ENCODE data around the gene TOP2A.

The TOP2A gene

DNA sequence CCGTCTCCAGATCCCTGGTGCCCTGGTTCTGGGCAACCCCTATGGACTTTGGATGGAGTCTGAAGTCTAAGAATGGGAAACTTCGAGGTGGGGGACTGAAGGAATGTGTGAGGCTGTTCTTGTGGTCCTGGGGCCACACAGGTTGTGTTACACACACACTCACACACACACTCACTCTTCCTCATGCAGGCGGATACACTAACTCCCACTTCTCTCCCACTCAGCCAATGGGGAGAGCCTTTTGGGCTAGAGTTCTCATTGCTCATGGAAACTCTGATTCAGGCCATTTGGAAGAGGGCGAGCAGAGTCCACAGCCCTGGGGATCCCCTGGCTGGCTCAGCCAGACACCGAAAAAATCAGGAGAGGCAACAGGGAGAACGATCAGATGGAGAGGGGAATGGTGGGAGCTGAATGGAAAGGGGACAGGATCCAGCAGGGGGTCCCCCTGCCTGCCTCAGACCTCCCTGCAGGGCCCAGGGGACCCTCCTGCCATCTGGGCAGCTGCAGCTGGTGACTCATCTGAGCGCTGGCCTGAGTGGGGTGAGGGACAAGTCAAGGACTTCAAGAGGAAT, 34.6 kb upstream of the TOP2A start:
- DNase-seq (ENCODE audit: low read depth in 3 of 3), result peak in 1 of 3 experiments; percentile 15

DNA sequence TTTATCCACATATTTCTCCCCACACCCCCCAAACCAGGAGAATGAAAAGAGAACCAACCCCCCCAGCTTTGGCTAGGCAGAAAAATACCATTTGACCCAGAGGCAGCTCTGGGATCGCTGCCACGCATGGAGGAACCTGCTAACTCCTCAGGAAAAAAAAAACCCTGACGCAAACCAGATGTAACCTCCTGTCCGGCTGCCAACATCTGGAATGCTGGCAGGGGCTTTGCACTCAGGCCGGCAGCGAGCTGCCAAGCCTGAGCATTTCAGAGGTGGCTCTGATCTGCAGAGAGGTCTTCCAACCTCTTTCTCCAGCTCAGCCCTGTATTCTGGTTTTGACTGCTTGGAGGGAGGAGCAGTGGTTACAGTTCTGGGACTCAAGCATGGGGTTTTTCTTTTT, 33.7 kb upstream of the TOP2A start:
- DNase-seq (ENCODE audit: low read depth in 3 of 3), result no peak

DNA sequence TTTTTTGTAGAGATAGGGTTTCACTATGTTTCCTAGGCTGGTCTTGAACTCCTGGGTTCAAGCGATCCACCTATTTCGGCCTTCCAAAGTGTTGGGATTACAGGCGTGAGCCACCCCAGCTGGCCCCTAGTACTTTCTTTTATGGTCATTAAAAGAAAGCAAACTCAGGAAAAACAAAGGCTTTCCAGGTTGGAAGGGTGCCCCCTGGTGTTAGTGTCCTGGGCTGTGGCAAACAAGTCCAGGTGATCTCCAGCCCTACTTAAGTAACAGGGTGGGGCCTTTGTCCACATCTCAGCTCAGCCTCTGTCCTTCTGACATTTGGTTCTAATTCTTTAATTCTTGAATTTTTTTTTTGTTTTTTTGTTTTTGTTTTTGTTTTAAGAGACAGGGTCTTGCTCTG, 32.5 kb upstream of the TOP2A start:
- peak in 1 of 3 experiments; percentile 37 for DNase-seq (ENCODE audit: low read depth in 3 of 3)

DNA sequence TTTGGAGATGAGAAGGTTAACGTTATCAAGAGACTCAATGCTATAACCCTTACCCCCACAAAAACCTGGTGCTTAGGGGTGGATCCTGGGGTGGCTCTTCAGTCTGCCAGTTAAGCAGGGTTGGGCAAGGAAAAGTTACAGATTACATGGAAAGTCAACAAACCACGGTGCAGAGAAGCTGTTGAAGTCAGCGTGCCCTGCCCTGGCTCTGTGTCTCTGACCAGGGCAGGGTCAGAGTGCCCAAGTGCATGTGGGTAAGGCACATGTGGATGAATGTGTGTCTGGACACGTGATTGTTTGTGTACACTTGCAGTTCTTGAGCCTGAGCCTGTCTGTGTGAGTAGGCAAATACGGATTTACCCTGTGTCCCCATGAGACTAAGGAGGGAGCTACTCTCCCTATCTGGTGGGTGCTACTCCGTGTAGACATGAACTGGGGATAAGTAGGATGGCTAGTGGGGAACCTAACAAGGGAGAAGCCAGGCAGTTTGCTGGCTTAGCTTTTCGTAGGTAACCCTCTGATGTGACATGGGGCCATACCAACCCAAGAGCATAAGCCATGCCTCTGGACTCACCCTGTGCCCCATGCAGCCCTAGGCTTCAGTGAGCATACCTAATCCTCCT, 31.1 kb upstream of the TOP2A start:
- DNase-seq (ENCODE audit: low read depth in 3 of 3), result no peak

DNA sequence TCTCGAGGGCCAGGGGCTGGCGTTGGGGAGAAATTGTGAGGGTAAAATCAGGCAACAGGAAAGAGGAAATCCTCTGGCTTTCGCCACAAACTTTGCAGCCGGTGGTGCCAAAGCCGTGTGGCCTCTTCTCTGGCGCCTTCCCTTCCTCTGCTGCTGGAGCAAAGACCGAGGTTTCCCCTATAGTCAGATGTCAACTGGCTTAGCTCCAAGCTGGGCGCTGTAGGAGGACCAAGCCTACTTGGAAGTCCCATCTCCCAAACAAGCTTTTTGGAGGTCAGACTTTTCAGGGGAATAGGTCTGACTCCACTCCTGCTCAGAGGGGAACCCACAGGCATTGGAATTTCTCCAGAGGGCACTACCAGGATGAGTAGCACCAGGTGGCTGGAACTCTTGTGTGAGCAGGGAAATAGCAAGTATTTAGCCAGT, 30.5 kb upstream of the TOP2A start:
- no peak for DNase-seq (ENCODE audit: low read depth in 3 of 3)

GRCh38 chr17:40447806-40448205, 30.1 kb upstream of the TOP2A start:
- no peak for DNase-seq (ENCODE audit: low read depth in 3 of 3)

DNA sequence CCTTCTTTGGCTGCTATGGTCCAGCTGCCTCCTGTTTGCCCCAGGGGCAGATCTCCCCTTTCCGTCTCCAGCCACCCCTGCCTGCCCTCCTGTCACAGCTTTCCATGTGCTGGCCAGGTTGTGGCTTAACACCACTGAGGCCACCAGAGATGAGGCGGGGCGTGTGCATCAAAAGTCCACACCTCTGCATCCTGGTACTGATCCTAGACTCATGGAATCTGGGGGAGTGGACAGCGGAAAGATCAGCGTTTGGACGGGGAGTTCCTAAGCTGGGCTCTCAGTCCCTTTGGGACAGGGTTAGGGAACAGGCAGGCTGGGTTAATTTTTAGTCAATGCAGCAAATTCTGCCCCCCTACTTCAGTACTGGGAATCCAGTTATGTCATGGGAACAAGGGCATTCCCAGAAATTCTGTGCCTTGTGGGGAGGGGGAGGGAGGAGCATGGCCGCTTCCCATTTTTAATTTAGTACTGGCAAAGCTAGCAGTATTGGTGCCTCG, 29.5 kb upstream of the TOP2A start:
- no peak for DNase-seq (ENCODE audit: low read depth in 3 of 3)

- no peak for DNase-seq (ENCODE audit: low read depth in 3 of 3)
These were observed 28.2 kb upstream of the TOP2A start for GRCh38 chr17:40445751-40446468.

- DNase-seq (ENCODE audit: low read depth in 3 of 3), result no peak
These were observed 26.5 kb upstream of the TOP2A start for GRCh38 chr17:40443988-40444899.

- DNase-seq (ENCODE audit: low read depth in 3 of 3), result peak; percentile 21 to 64 (median 44)
These were observed 25.7 kb upstream of the TOP2A start, which contains the start of gene IGFBP4 for GRCh38 chr17:40443196-40443987. Gene IGFBP4, plus strand, starts transcription at chr17:40443450. Its CDS starts 286 bp downstream, at chr17:40443736.

- DNase-seq (ENCODE audit: low read depth in 3 of 3), result no peak
These were observed 24.9 kb upstream of the TOP2A start for GRCh38 chr17:40442392-40443195.

- DNase-seq (ENCODE audit: low read depth in 3 of 3), result no peak
These were observed 22.5 kb upstream of the TOP2A start for GRCh38 chr17:40440166-40440565.

DNA sequence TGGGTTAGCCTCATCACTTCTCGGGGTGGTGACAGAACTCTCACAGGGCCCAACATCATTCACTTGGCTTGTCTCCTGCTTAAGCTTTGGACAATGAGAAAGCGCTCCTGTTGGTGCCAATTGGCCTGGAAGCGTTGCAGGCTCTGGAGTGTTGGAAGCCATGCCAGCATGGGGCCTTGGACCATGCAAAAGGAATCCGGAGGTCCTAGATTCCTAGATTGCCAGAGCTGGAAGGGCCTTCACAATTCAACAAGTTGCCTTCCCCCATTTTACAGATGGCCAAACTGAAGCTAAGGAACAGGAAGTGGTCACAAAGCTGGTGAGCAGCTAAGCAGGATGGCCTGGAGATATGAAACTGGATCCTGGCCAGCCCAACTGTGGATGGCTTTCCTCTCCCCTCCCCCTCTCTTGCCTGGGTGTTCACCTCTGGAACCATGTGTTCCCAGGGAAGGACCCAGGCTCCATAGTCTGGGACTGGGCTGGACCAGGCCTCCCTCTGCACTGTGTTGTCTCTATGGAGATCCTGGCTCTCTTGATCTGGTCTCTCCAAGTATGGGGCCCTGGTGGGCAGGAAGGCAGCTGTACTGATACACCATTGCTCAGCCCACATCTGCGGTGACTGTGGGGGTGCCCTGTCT, 19.5 kb upstream of the TOP2A start:
- no peak for DNase-seq (ENCODE audit: low read depth in 3 of 3)

DNA sequence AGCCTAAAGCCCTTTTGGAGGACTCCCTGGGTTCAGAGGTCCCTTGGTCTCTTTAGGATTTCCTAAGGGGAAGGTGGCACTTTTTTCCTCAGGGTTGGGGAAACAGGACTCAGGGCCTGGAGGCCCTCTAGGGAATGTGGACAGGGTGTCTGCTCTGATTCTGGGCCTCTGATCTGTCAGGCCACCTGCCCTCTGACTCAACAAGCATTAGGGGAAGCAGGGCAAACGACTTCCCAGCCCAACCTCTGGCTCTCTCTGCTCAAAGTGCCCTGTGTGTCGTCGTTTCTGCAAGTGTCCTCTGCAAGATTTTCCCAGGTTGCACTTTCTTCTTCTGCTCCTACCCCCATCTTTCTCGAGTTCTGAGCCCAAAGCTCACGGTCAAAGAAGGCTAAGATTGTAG, 18.9 kb upstream of the TOP2A start:
- no peak for DNase-seq (ENCODE audit: low read depth in 3 of 3)

DNA sequence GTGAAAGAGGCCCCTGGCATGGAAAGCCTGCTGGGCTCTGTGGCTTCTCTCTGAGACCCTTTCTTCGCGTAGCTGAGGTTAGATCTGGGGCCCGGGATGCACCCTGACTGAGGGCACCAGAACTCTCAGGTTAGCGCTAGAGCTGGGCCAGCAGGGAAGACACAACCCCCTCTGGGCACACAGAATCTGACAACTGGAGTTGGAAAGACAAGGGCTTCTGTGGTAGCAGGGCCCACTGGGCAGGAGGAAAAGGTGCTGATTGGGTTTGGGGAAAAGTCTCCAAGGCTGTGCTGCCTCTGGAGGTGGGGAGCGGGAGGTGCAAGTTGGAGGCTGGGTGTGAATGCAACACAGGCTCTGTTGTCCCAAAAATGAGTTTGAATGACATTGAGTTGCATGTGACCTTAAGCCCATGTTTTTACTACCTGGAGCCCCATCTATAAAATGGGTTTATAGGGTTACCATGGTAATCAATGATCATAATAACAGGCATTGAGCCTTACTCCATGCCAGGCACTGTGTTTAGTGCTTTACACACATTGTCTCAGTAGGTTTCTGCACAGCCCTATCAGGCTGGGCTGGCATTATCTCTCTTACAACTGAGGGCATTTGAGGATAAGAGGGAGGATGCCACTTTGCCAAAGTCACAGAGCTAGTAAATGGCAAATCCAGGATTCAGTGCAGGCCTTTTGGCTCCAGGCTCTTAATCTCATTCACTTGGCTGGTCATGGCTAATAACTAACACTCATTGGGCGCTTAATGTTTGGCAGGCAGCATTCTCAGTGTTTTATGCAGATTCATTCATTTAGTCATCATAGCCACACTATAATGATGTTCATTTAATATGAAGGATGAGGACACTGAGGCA, 16.1 kb upstream of the TOP2A start:
- DNase-seq (ENCODE audit: low read depth in 3 of 3), result no peak

- DNase-seq (ENCODE audit: low read depth in 3 of 3), result no peak
These were observed 15.3 kb upstream of the TOP2A start for GRCh38 chr17:40432864-40433528.

DNA sequence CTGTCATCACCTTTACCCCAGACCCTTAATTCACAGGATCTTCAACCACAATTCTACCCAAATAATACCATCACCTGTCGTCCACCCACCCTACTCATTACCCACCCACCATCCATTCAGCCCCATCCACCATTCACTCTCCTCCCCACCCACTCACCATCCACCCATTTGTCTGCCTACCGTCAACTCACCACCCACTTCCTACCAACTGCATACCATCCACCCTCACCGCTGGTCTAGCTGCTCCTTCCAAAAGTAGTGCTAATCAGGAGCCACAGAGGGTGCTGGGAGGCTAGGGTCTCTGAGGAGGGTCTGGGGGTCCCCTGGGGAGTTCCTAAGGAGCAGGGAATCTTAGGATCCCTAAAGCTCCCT, 13.5 kb upstream of the TOP2A start:
- no peak for DNase-seq (ENCODE audit: low read depth in 3 of 3)

Data from stimulated activated CD4-positive, alpha-beta T cell treated with anti-CD3 and anti-CD28 coated beads, TNF-alpha, amount 100 ng/mL, for 24 hours (primary cell).